ENCODE measurements around the gene MSI1.
A peak's percentile ranks its signal among the peaks of the same experiment; 100 is the strongest.

MSI1 gene

DNA sequence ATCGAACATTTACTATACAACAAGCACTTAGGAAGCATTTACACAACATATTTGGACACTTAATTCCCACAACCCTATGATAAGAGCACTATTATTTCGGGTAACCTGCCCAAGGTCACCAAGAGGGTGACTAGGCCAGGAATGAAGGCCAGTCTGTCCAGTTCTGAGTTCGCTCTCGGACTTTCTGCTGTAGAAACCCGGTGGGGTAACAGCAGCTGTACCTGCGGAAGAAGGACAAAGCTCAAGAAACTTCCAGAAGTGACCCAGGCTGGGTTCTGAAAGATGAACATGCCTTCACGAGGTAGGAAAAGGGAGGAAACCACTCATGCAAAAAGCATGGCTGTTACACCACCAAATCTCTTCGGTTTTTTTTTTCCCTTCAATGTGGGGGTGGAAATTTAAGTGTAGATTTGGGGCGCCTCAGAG is 52.2 kb downstream of the MSI1 start:
- no peaks in the 10 kb centered on the region for H3K27me3 ChIP-seq (ENCODE audit: insufficient read depth, low read length)
- peak overlapping the region; percentile 44 for H3K27ac ChIP-seq (ENCODE audit: low read depth, low read length)
- H3K4me1 ChIP-seq (ENCODE audit: insufficient read depth, low read length): 0 out of 2 replicates have a peak, but pooled peaks cover 6% of the 10 kb centered on the region
- H3K36me3 ChIP-seq (ENCODE audit: insufficient read depth, low read length): no peaks in the 10 kb centered on the region
- H3K9me3 ChIP-seq (ENCODE audit: insufficient read depth, low read depth, low read length): no peaks in the 10 kb centered on the region
- 79% methylated on average over 8 of the region's 9 CpGs for WGBS
- H3K9ac ChIP-seq (ENCODE audit: low read depth, low read length): peak overlapping the region; percentile 68
- H3K4me3 ChIP-seq (ENCODE audit: low read length): peak overlapping the region; percentile 57

GRCh38 chr12:120314220-120314619 is 54.7 kb downstream of the MSI1 start:
- Histone ChIP-seq H3K4me3 (ENCODE audit: low read length) (no peak overlapping the region), H3K27ac (ENCODE audit: low read depth, low read length) (no peak overlapping the region), H3K4me1 (ENCODE audit: insufficient read depth, low read length) (0 out of 2 replicates have a peak, but pooled peaks cover 6% of the 10 kb centered on the region), H3K9ac (ENCODE audit: low read depth, low read length) (no peak overlapping the region), H3K9me3 (ENCODE audit: insufficient read depth, low read depth, low read length) (no peaks in the 10 kb centered on the region), H3K36me3 (ENCODE audit: insufficient read depth, low read length) (no peaks in the 10 kb centered on the region), H3K27me3 (ENCODE audit: insufficient read depth, low read length) (no peaks in the 10 kb centered on the region)
- 46% methylated on average over 5 of the region's 5 CpGs for WGBS

- Histone ChIP-seq H3K9me3 (ENCODE audit: insufficient read depth, low read depth, low read length) (no peaks in the 10 kb centered on the region), H3K9ac (ENCODE audit: low read depth, low read length) (peak within 1 kb of the TSS; percentile 82), H3K4me1 (ENCODE audit: insufficient read depth, low read length) (no peaks in the 10 kb centered on the region), H3K27me3 (ENCODE audit: insufficient read depth, low read length) (no peaks in the 10 kb centered on the region), H3K4me3 (ENCODE audit: low read length) (peak within 1 kb of the TSS; percentile 71), H3K36me3 (ENCODE audit: insufficient read depth, low read length) (no peaks in the 10 kb centered on the region), H3K27ac (ENCODE audit: low read depth, low read length) (no peak within 1 kb of the TSS)
- WGBS: 16% methylated on average over 29 of the region's 31 CpGs
Measured at GRCh38 chr12:120301962-120302815, 66.8 kb downstream of the MSI1 start, which contains the start of gene SIRT4. TSS of gene SIRT4 (plus strand) at chr12:120302321. CDS start at chr12:120303562, 1,241 bp downstream.

GRCh38 chr12:120292661-120293531 is 76.1 kb downstream of the MSI1 start, which contains the start of gene RNU4-1:
TSS of gene RNU4-1 (minus strand) at chr12:120293237.
- Histone ChIP-seq H3K9me3 (ENCODE audit: insufficient read depth, low read depth, low read length) (no peaks in the 10 kb centered on the region), H3K4me1 (ENCODE audit: insufficient read depth, low read length) (peaks cover 10% of the 10 kb centered on the region; the same call in 1 of the 2 replicates), H3K27me3 (ENCODE audit: insufficient read depth, low read length) (no peaks in the 10 kb centered on the region), H3K36me3 (ENCODE audit: insufficient read depth, low read length) (no peaks in the 10 kb centered on the region), H3K9ac (ENCODE audit: low read depth, low read length) (peak within 1 kb of the TSS; percentile 97), H3K4me3 (ENCODE audit: low read length) (peak within 1 kb of the TSS; percentile 63), H3K27ac (ENCODE audit: low read depth, low read length) (peak within 1 kb of the TSS; percentile 96)
- under 1% methylated on average over 28 of the region's 29 CpGs for WGBS

DNA sequence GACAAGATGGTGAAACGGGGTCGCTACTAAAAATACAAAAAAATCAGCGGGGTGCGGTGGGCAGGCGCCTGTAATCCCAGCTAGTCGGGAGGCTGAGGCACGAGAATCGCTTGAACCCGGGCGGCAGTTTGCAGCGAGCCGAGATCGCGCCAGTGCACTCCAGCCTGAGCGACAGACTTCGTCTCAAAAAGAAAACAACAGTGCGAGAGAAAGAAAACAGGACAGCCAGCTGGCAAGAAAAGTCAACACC is 76.6 kb downstream of the MSI1 start:
- peak overlapping the region; percentile 93 for H3K9ac ChIP-seq (ENCODE audit: low read depth, low read length)
- H3K27me3 ChIP-seq (ENCODE audit: insufficient read depth, low read length): no peaks in the 10 kb centered on the region
- no peaks in the 10 kb centered on the region for H3K9me3 ChIP-seq (ENCODE audit: insufficient read depth, low read depth, low read length)
- H3K36me3 ChIP-seq (ENCODE audit: insufficient read depth, low read length): no peaks in the 10 kb centered on the region
- peak overlapping the region; percentile 96 for H3K27ac ChIP-seq (ENCODE audit: low read depth, low read length)
- WGBS: under 1% methylated on average over 17 of the region's 17 CpGs
- peaks cover 10% of the 10 kb centered on the region; the same call in 1 of the 2 replicates for H3K4me1 ChIP-seq (ENCODE audit: insufficient read depth, low read length)
- H3K4me3 ChIP-seq (ENCODE audit: low read length): peak overlapping the region; percentile 63
